Measurements from ENCODE around the gene CFTR.

GRCh38 chr7:117612637-117613036 is 132.8 kb downstream of the CFTR start:
- no peak for TF ChIP-seq CTCF (IDR thresholded peaks at IDR 0.05; ENCODE audit: insufficient read depth, low read length, poor library complexity, severe bottlenecking)
- TF ChIP-seq EZH2phosphoT487 (conservative IDR thresholded peaks at IDR 0.05; ENCODE audit: low read length) = no peak
